HepG2 (cell line): Measurements from ENCODE around the gene BBC3. TPM values are rescaled to one million over a fixed set of nuclear protein-coding genes. Genes with fewer than 3 reads are reported as not detected.
A peak's percentile ranks its signal among the peaks of the same experiment; 100 is the strongest.

Experiments used
- ATAC-seq: fragments of 200-7000 bp; cut with Tn5 transposase; 3 replicates; pipeline ENCODE4 v1.9.1; 2020; ENCODE audit warnings: mild to moderate bottlenecking, moderate library complexity
- BruUV-seq: library from RNA; stranded (reverse); fragments of 400-500 nt; replicated peaks from 2 replicates; lab custom pipeline; 2021; lab: Mats Ljungman, UMichigan
- CTCF ChIA-PET: fragments of 300-600 bp; formaldehyde crosslinking; extraction: SDS; loops from one replicate; lab custom pipeline; 2021; ENCODE audit warnings: low total read pairs, inconsistent platforms, low intra/inter-chr PET ratio; lab: Yijun Ruan, JAX
- POLR2A ChIA-PET: fragments of 350-600 bp; sonication (Branson Sonifier 250); formaldehyde crosslinking; loops from one replicate; lab custom pipeline; 2020; ENCODE audit warnings: antibody characterized with exemption, inconsistent platforms; lab: Yijun Ruan, JAX
- DNase-seq: peaks from one replicate; pipeline ENCODE4 v3.0.0-alpha.2; 2015; ENCODE audit warnings: low spot score
- FAIRE-seq: peaks from 3 replicates; lab custom pipeline; 2011; peaks lifted over from hg19 to GRCh38; lab: Jason Lieb, UNC
- H2AFZ ChIP-seq: one replicate; pipeline ENCODE4 v1.6.1; 2011; ENCODE audit warnings: low read length, inconsistent platforms
- H3K27ac ChIP-seq: fragments of 300-600 bp; 3 replicates; pipeline ENCODE4 v1.8.0; 2011; ENCODE audit warnings: mixed run types, mild to moderate bottlenecking, mixed read lengths, low read length, inconsistent platforms; ENCODE audit not compliant: insufficient read depth; ENCODE audit errors: extremely low read length
- H3K27me3 ChIP-seq, 2 experiments: fragments of 200-600 bp in 1 of 2; 2 replicates in 1 of 2; 3 replicates in 1 of 2; pipeline versions ENCODE4 v1.6.0 to v1.8.0; 2011; ENCODE audit warnings: low read length in 2 of 2, mild to moderate bottlenecking in 2 of 2, moderate library complexity in 2 of 2, inconsistent platforms in 1 of 2; ENCODE audit not compliant: insufficient read depth in 2 of 2, control insufficient read depth in 1 of 2
- H3K36me3 ChIP-seq, 2 experiments: fragments of 200-600 bp in 1 of 2; replicated peaks in 1 of 2; 2 replicates in 1 of 2; 3 replicates in 1 of 2; pipeline versions ENCODE4 v1.5.1 to v1.8.0; 2011; ENCODE audit warnings: low read length in 2 of 2, inconsistent platforms in 1 of 2; ENCODE audit not compliant: insufficient read depth in 2 of 2, control insufficient read depth in 1 of 2
- H3K4me1 ChIP-seq: 2 replicates; pipeline ENCODE4 v1.5.1; 2012; ENCODE audit warnings: low read length, inconsistent platforms; ENCODE audit not compliant: insufficient read depth
- H3K4me2 ChIP-seq: 2 replicates; pipeline ENCODE4 v1.6.0; 2011; ENCODE audit warnings: low read depth, low read length, inconsistent platforms
- H3K4me3 ChIP-seq, 3 experiments: fragments of 200-600 bp in 1 of 3; sonication (generic), shearing (Covaris generic) in 1 of 3; replicated peaks in 1 of 3; 2 replicates each; pipeline ENCODE4 v1.5.1; 2011 to 2016; ENCODE audit warnings: low read length in 3 of 3, inconsistent platforms in 2 of 3, low read depth in 2 of 3, mild to moderate bottlenecking in 2 of 3, control low read depth in 1 of 3, mixed read lengths in 1 of 3; ENCODE audit not compliant: insufficient read depth in 1 of 3
- H3K79me2 ChIP-seq: one replicate; pipeline ENCODE4 v1.6.1; 2011; ENCODE audit warnings: low read length, inconsistent platforms; ENCODE audit not compliant: insufficient read depth
- H3K9ac ChIP-seq: 2 replicates; pipeline ENCODE4 v1.6.0; 2011; ENCODE audit warnings: mild to moderate bottlenecking, low read depth, low read length, inconsistent platforms; ENCODE audit not compliant: insufficient read depth
- H3K9me3 ChIP-seq: 2 replicates; pipeline ENCODE4 v1.5.1; 2012; ENCODE audit warnings: mild to moderate bottlenecking, low read length
- H4K20me1 ChIP-seq: 2 replicates; pipeline ENCODE4 v1.6.0; 2011; ENCODE audit warnings: inconsistent platforms, mild to moderate bottlenecking, low read length, moderate library complexity; ENCODE audit not compliant: insufficient read depth
- ARID5B ChIP-seq: IDR thresholded peaks from 2 replicates; pipeline ENCODE4 v1.4.0; 2020; ENCODE audit warnings: mild to moderate bottlenecking, missing genetic modification reagents
- ATF7 ChIP-seq, 2 experiments: fragments of 450-650 bp in 1 of 2; sonication (generic) in 1 of 2; formaldehyde crosslinking in 1 of 2; IDR thresholded peaks; 2 replicates each; pipeline versions ENCODE4 v1.4.0 to v1.6.1; 2016 to 2020; ENCODE audit warnings: antibody characterized with exemption in 1 of 2, mild to moderate bottlenecking in 1 of 2, missing genetic modification reagents in 1 of 2
- CENPX ChIP-seq: sonication (generic); formaldehyde crosslinking; IDR thresholded peaks from 2 replicates; pipeline ENCODE4 v1.9.0; 2021; ENCODE audit warnings: mild to moderate bottlenecking, missing genetic modification reagents, moderate library complexity
- CSRNP2 ChIP-seq: sonication (generic); formaldehyde crosslinking; conservative IDR thresholded peaks from 2 replicates; pipeline ENCODE4 v1.8.0; 2022; ENCODE audit warnings: low read depth, missing genetic modification reagents
- FOSL1 ChIP-seq: sonication (generic); formaldehyde crosslinking; IDR thresholded peaks from 2 replicates; pipeline ENCODE4 v1.9.0; 2021; ENCODE audit warnings: missing genetic modification reagents, borderline replicate concordance
- KDM6A ChIP-seq: IDR thresholded peaks from 2 replicates; pipeline ENCODE4 v1.6.1; 2016; ENCODE audit warnings: low read depth
- KLF13 ChIP-seq: sonication (generic); formaldehyde crosslinking; IDR thresholded peaks from 2 replicates; pipeline ENCODE4 v1.4.0; 2020; ENCODE audit warnings: mild to moderate bottlenecking, missing genetic modification reagents
- MAZ ChIP-seq, 2 experiments: sonication (generic) in 1 of 2; formaldehyde crosslinking in 1 of 2; IDR thresholded peaks; 2 replicates each; pipeline versions ENCODE4 v1.5.0 to v1.6.1; 2012 to 2020; ENCODE audit warnings: low read depth in 2 of 2, mild to moderate bottlenecking in 2 of 2, borderline replicate concordance in 1 of 2, improper control_type of control experiment in 1 of 2, low read length in 1 of 2, missing genetic modification reagents in 1 of 2, moderate library complexity in 1 of 2
- PBX3 ChIP-seq: sonication (generic); formaldehyde crosslinking; IDR thresholded peaks from 2 replicates; pipeline ENCODE4 v1.8.1; 2023; ENCODE audit warnings: missing genetic modification reagents, inconsistent platforms, borderline replicate concordance
- RBM22 ChIP-seq: fragments of 200-400 bp; formaldehyde crosslinking; optimal IDR thresholded peaks from 2 replicates; pipeline ENCODE3; 2017; ENCODE audit warnings: mild to moderate bottlenecking, low read length, moderate library complexity
- RFX3 ChIP-seq: IDR thresholded peaks from 2 replicates; pipeline ENCODE4 v1.6.1; 2016; ENCODE audit warnings: missing biosample characterization, missing genetic modification reagents
- SAFB2 ChIP-seq: sonication (generic); formaldehyde crosslinking; IDR thresholded peaks from 2 replicates; pipeline ENCODE4 v1.5.1; 2020; ENCODE audit warnings: missing genetic modification reagents, low read depth, mild to moderate bottlenecking, borderline replicate concordance
- TBP ChIP-seq: sonication (generic); formaldehyde crosslinking; IDR thresholded peaks from 2 replicates; pipeline ENCODE4 v1.5.0; 2020; ENCODE audit warnings: missing genetic modification reagents
- ZFP36 ChIP-seq: fragments of 150-350 bp; IDR thresholded peaks from 2 replicates; pipeline ENCODE4 v1.6.1; 2018; ENCODE audit warnings: borderline replicate concordance, low read length, low read depth; ENCODE audit not compliant: partially characterized antibody
- ZNF251 ChIP-seq: sonication (generic); formaldehyde crosslinking; IDR thresholded peaks from 2 replicates; pipeline ENCODE4 v1.9.0; 2021; ENCODE audit warnings: mild to moderate bottlenecking, missing genetic modification reagents
- WGBS: methylation state at CpG from one replicate; pipeline ENCODE4 v1.1.6; 2017; ENCODE audit warnings: low lambda C conversion rate; 5-methylcytosine and 5-hydroxymethylcytosine counted together
- in situ Hi-C: cut with HindIII; loops from 2 replicates; pipeline ENCODE4 v1.10.0; 2017; ENCODE audit warnings: low pct_unique_long_range_greater_than_20kb; ENCODE audit not compliant: extremely low pct_ligation_motif_present
- intact Hi-C: fragments of 100-400 bp; cut with micrococcal nuclease; formaldehyde crosslinking; loops from one replicate; pipeline ENCODE4 v1.10.0; 2022; ENCODE audit not compliant: unreplicated experiment
- polyA plus RNA-seq, 8 experiments: library from polyadenylated mRNA; depleted of rRNA in 3 of 8; stranded (reverse) in 7 of 8; unstranded in 1 of 8; fragments of >200 nt; fragmentation: Illumina TruSeq in 4 of 8; extraction: Trizol in 4 of 8; gene quantifications; 2 replicates each; pipeline versions ENCODE4 v1.2.1 to v1.2.3, GENCODE V29; 2011 to 2016; ENCODE audit warnings: low read depth in 4 of 8, missing spikeins in 1 of 8, mixed read lengths in 1 of 8; ENCODE audit not compliant: insufficient read depth in 1 of 8
- total RNA-seq, 5 experiments: library from RNA; depleted of rRNA; stranded (reverse); fragments of >200 nt; fragmentation: Illumina TruSeq; extraction: Trizol; gene quantifications; 2 replicates each; pipeline ENCODE4 v1.2.3, GENCODE V29; 2016; ENCODE audit warnings: low read depth in 1 of 5

The BBC3 gene
- total and polyA plus RNA-seq, 2 of the 13 experiments (the other 11 are each of a cell fraction or from before 2014, with no cell fraction given): 6.1 to 8.8 TPM

GRCh38 chr19:47241919-47242577 is 11.0 kb upstream of the BBC3 start:
- Histone ChIP-seq H3K27ac (no peak overlapping the region), H3K36me3 (no peaks in the 10 kb centered on the region), H4K20me1 (no peaks in the 10 kb centered on the region), H3K4me1 (peaks cover 44% of the 10 kb centered on the region), H3K4me2 (peak overlapping the region; percentile 95; the same call in 1 of the 2 replicates), H3K79me2 (no peaks in the 10 kb centered on the region), H3K27me3 (no peaks in the 10 kb centered on the region), H3K9ac (peak overlapping the region; percentile 53), H3K9me3 (no peaks in the 10 kb centered on the region), H2AFZ (no peak overlapping the region), H3K4me3 (no peak overlapping the region)
- in situ Hi-C loops: no loop called here
- BruUV-seq: no TSS peak
- CTCF ChIA-PET: no interaction called here
- FAIRE-seq (peak; percentile 15), ATAC-seq (no peak), DNase-seq (no peak)
- POLR2A ChIA-PET: interaction anchor here (1.9 kb wide), 1 partner anchor 16 kb away, joined by 21 read pairs; no protein-coding TSS in a partner anchor
- WGBS: 86% methylated on average over 7 of the region's 7 CpGs
- intact Hi-C loops: loop anchor here (5.0 kb wide), 1 partner anchor 95 kb away; no protein-coding TSS in a partner anchor
- TF ChIP-seq SAFB2: no peak
- TF ChIP-seq ZNF251 (CRISPR knock-in tag): no peak
- no peak for TF ChIP-seq CENPX (CRISPR knock-in tag)
- TF ChIP-seq ARID5B (CRISPR knock-in tag): no peak
- TF ChIP-seq KLF13: no peak
- 0 out of 2 replicates have a peak, but pooled peaks have one; percentile 2 for TF ChIP-seq ATF7 (IDR thresholded peaks at IDR 0.05)
- no peak for TF ChIP-seq ATF7 (CRISPR knock-in tag; IDR thresholded peaks at IDR 0.05)
- no peak for TF ChIP-seq KDM6A (CRISPR knock-in tag)
- no peak for TF ChIP-seq PBX3
- TF ChIP-seq ZFP36: no peak
- no peak for TF ChIP-seq TBP (CRISPR knock-in tag)
- no peak for TF ChIP-seq RBM22
- TF ChIP-seq RFX3 (CRISPR knock-in tag): no peak
- TF ChIP-seq MAZ (IDR thresholded peaks at IDR 0.05; ENCODE audit: borderline replicate concordance, low read depth, low read length): no peak
- TF ChIP-seq MAZ (CRISPR knock-in tag; IDR thresholded peaks at IDR 0.05; ENCODE audit: low read depth): 0 out of 2 replicates have a peak, but pooled peaks have one; percentile 1
- 0 out of 2 replicates have a peak, but pooled peaks have one; percentile 9 for TF ChIP-seq CSRNP2 (CRISPR knock-in tag)
- TF ChIP-seq FOSL1 (CRISPR knock-in tag): no peak
